ENCODE measurements around the gene DNASE2. TPM values are rescaled to one million over a fixed set of nuclear protein-coding genes. Genes with fewer than 3 reads are reported as not detected.
A peak's percentile ranks its signal among the peaks of the same experiment; 100 is the strongest.

The DNASE2 gene
- total RNA-seq, 1 experiment from 2014 or later = 23.8 TPM

- Histone ChIP-seq H3K23ac (ENCODE audit: insufficient read length, low read depth, low read length) (no peak overlapping the region), H3K9me3 (ENCODE audit: control insufficient read depth, low read depth, low read length) (no peaks in the 10 kb centered on the region), H3K27me3 (ENCODE audit: insufficient read depth, low read length) (no peaks in the 10 kb centered on the region), H3K27ac (ENCODE audit: insufficient read length, low read depth, low read length) (no peak overlapping the region), H3K4ac (ENCODE audit: low read depth, low read length) (no peak overlapping the region), H2BK120ac (ENCODE audit: low read depth, low read length, poor library complexity, severe bottlenecking) (no peak overlapping the region), H2AFZ (ENCODE audit: low read length) (no peak overlapping the region), H3K9ac (ENCODE audit: extremely low read depth, insufficient read length, low read length) (no peak overlapping the region), H2BK12ac (ENCODE audit: insufficient read length, low read depth, low read length) (no peak overlapping the region), H4K91ac (ENCODE audit: insufficient read length, low read depth, low read length) (no peak overlapping the region), H3K4me1 (ENCODE audit: insufficient read depth, low read length) (peaks cover 2% of the 10 kb centered on the region; the same call in 1 of the 2 replicates), H3K4me2 (ENCODE audit: insufficient read depth, insufficient read length, low read length) (peak overlapping the region; percentile 39), H3T11ph (ENCODE audit: low read length) (no peak overlapping the region), H2BK15ac (ENCODE audit: low read depth, low read length) (no peak overlapping the region), H2AK5ac (ENCODE audit: insufficient read length, low read length) (no peak overlapping the region), H2BK20ac (ENCODE audit: low read depth, low read length, poor library complexity, severe bottlenecking) (no peak overlapping the region), H3K23me2 (ENCODE audit: insufficient read length, low read depth, low read length, poor library complexity, severe bottlenecking) (peaks cover 10% of the 10 kb centered on the region), H4K20me1 (ENCODE audit: control insufficient read depth, insufficient read depth, insufficient read length) (no peaks in the 10 kb centered on the region), H3K14ac (ENCODE audit: insufficient read depth, low read length) (no peak overlapping the region), H4K8ac (replicated peaks; ENCODE audit: insufficient read length, low read depth, low read length) (no peak overlapping the region), H2BK5ac (ENCODE audit: insufficient read length, low read length) (no peak overlapping the region), H3K56ac (ENCODE audit: insufficient read length, low read depth, low read length) (no peak overlapping the region), H3K79me2 (ENCODE audit: insufficient read depth, low read length) (no peaks in the 10 kb centered on the region), H3K18ac (ENCODE audit: insufficient read length, low read depth, low read length) (peak overlapping the region; percentile 54), H4K5ac (ENCODE audit: insufficient read length, low read depth, low read length) (no peak overlapping the region), H3K79me1 (ENCODE audit: insufficient read depth, low read depth, low read length, poor library complexity, severe bottlenecking) (no peaks in the 10 kb centered on the region)
- WGBS (ENCODE audit: extremely low coverage, insufficient read length, low lambda C conversion rate) = no CpG with 5 or more reads among the region's 46 CpGs
- TF ChIP-seq CTCF (conservative IDR thresholded peaks at IDR 0.05) = peak; percentile 96
- Mint-ChIP-seq H3K36me3 (ENCODE audit: insufficient read depth in 1 of 3, low read depth in 3 of 3) (peaks cover 0 to 2% (median 0%) of the 10 kb centered on the region in 3 experiments; a peak in 3 of 7 replicates), H3K9me3 (no peaks in the 10 kb centered on the region), H3K4me1 (peaks cover 16 to 26% of the 10 kb centered on the region in 2 experiments), H3K27ac (peak overlapping the region; percentile 63 to 91 (median 90); a peak in 5 of 7 replicates), H3K4me3 (peak overlapping the region; percentile 63 to 85), H3K27me3 (ENCODE audit: low read depth) (peaks cover 8% of the 10 kb centered on the region)
- DNase-seq = peak; percentile 93
Measured at GRCh38 chr19:12825254-12826131, 55.8 kb downstream of the DNASE2 start.

Small RNAs within 50 kb of the gene (microRNA-seq; reads per million reads assigned to microRNA genes)
- gene MIR5695 (ENCODE audit: borderline microRNAs expressed) (not detected), gene MIR6794 (ENCODE audit: borderline microRNAs expressed) (not detected)

Other genes starting within 250 kb of the DNASE2 start
- gene MAN2B1, start 214.7 kb downstream of the DNASE2 start, total RNA-seq (2021) = 89.2 and 93.5 TPM in 2 replicates
- gene WDR83, start 214.6 kb downstream of the DNASE2 start, total RNA-seq (2021) = 19.2 and 21.0 TPM in 2 replicates
- gene DHPS, start 199.6 kb downstream of the DNASE2 start, total RNA-seq (2021) = 82.9 and 94.9 TPM in 2 replicates
- not detected in 2 replicates for gene GNG14, start 193.5 kb downstream of the DNASE2 start, total RNA-seq (2021)
- 10.8 and 11.7 TPM in 2 replicates for gene FBXW9, start 184.8 kb downstream of the DNASE2 start, total RNA-seq (2021)
- gene TNPO2, start 157.5 kb downstream of the DNASE2 start, total RNA-seq (2021) = 149 and 159 TPM in 2 replicates
- 154 and 161 TPM in 2 replicates for gene TRIR, start 146.8 kb downstream of the DNASE2 start, total RNA-seq (2021)
- 81.3 and 81.6 TPM in 2 replicates for gene GET3, start 144.0 kb downstream of the DNASE2 start, total RNA-seq (2021)
- 1.6 and 2.0 TPM in 2 replicates for gene BEST2, start 129.7 kb downstream of the DNASE2 start, total RNA-seq (2021)
- 56.8 and 64.7 TPM in 2 replicates for gene HOOK2, start 105.9 kb downstream of the DNASE2 start, total RNA-seq (2021)
- 15.9 and 18.0 TPM in 2 replicates for gene JUNB, start 90.0 kb downstream of the DNASE2 start, total RNA-seq (2021)
- gene PRDX2, start 79.6 kb downstream of the DNASE2 start, total RNA-seq (2021) = 468 and 485 TPM in 2 replicates
- gene THSD8, start 79.4 kb downstream of the DNASE2 start, total RNA-seq (2021) = 45.8 and 48.1 TPM in 2 replicates
- 79.5 and 86.0 TPM in 2 replicates for gene RNASEH2A, start 74.9 kb downstream of the DNASE2 start, total RNA-seq (2021)
- 5.6 and 6.4 TPM in 2 replicates for gene RTBDN, start 46.9 kb downstream of the DNASE2 start, total RNA-seq (2021)
- 11.8 and 15.1 TPM in 2 replicates for gene MAST1, start 42.9 kb downstream of the DNASE2 start, total RNA-seq (2021)
- gene KLF1, start 5.8 kb upstream of the DNASE2 start, total RNA-seq (2021) = 0.37 and 0.53 TPM in 2 replicates
- gene GCDH, start 9.7 kb upstream of the DNASE2 start, total RNA-seq (2021) = 53.2 and 54.4 TPM in 2 replicates
- gene SYCE2, start 37.8 kb upstream of the DNASE2 start, total RNA-seq (2021) = 1.4 and 1.9 TPM in 2 replicates
- gene FARSA, start 52.3 kb upstream of the DNASE2 start, total RNA-seq (2021) = 108 and 110 TPM in 2 replicates
- 887 and 938 TPM in 2 replicates for gene CALR, start 57.2 kb upstream of the DNASE2 start, total RNA-seq (2021)
- gene RAD23A, start 64.4 kb upstream of the DNASE2 start, total RNA-seq (2021) = 62.2 and 67.0 TPM in 2 replicates
- 44.5 and 45.6 TPM in 2 replicates for gene GADD45GIP1, start 75.8 kb upstream of the DNASE2 start, total RNA-seq (2021)
- 0.11 and 0.13 TPM in 2 replicates for gene DAND5, start 88.1 kb upstream of the DNASE2 start, total RNA-seq (2021)
- 0.20 and 0.31 TPM in 2 replicates for gene NFIX, start 114.0 kb upstream of the DNASE2 start, total RNA-seq (2021)
- 0.63 and 0.86 TPM in 2 replicates for gene LYL1, start 221.4 kb upstream of the DNASE2 start, total RNA-seq (2021)
- 92.8 and 95.7 TPM in 2 replicates for gene TRMT1, start 235.3 kb upstream of the DNASE2 start, total RNA-seq (2021)
- 198 and 210 TPM in 2 replicates for gene NACC1, start 236.8 kb upstream of the DNASE2 start, total RNA-seq (2021)

Data from H9 (cell line).